Measurements from ENCODE around the gene XRCC6. TPM values are rescaled to one million over a fixed set of nuclear protein-coding genes. Genes with fewer than 3 reads are reported as not detected.

Gene XRCC6
- polyA plus RNA-seq, 3 donors = 58.6 to 286 (median 267) TPM

DNA sequence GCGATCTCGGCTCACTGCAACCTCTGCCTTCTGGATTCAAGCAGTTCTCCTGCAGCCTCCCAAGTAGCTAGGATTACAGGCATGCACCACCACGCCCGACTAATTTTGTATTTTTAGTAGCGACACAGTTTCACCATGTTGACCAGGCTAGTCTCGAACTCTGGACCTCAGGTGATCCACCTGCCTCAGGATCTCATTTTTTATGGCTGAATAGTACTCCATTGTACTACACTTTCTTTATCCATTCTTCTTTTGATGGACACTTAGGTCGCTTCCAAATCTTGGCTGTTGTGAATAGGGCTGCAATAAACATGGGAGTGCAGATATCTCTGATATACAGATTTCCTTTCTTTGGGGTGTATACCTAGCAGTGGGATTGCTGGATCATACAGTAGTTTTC is 20.8 kb downstream of the XRCC6 start:
- Histone ChIP-seq H3K27ac (ENCODE audit: low read depth in 1 of 2, low read length in 2 of 2) (no peak overlapping the region), H3K4me3 (replicated peaks in 1 of 3; ENCODE audit: low read depth in 2 of 3, low read length in 3 of 3) (no peak overlapping the region), H4K20me1 (ENCODE audit: insufficient read depth, low read length) (peaks cover 34% of the 10 kb centered on the region), H3K27me3 (ENCODE audit: control insufficient read depth in 2 of 2, insufficient read depth in 2 of 2, low read length in 2 of 2) (no peaks in the 10 kb centered on the region), H2AFZ (ENCODE audit: insufficient read depth, low read depth, low read length, poor library complexity, severe bottlenecking) (no peak overlapping the region), H3K79me2 (ENCODE audit: insufficient read depth, low read length) (peaks cover 26% of the 10 kb centered on the region), H3K4me2 (replicated peaks; ENCODE audit: extremely low read depth, low read length, poor library complexity, severe bottlenecking) (no peak overlapping the region), H3K9ac (ENCODE audit: insufficient read depth, low read length, poor library complexity, severe bottlenecking) (no peak overlapping the region), H3K9me3 (replicated peaks in 1 of 2; ENCODE audit: control insufficient read depth in 1 of 2, insufficient read depth in 1 of 2, low read length in 2 of 2) (no peaks in the 10 kb centered on the region), H3K4me1 (ENCODE audit: control insufficient read depth in 1 of 2, insufficient read depth in 2 of 2, low read length in 2 of 2) (no peaks in the 10 kb centered on the region), H3K36me3 (replicated peaks in 1 of 2; ENCODE audit: control insufficient read depth in 1 of 2, insufficient read depth in 2 of 2, low read length in 2 of 2) (peaks cover 74 to 98% of the 10 kb centered on the region in 2 donors)
- intact Hi-C loops (cut with micrococcal nuclease) = no loop called here
- no peak for DNase-seq
- Mint-ChIP-seq H3K36me3 (peaks cover 61 to 91% of the 10 kb centered on the region in 2 donors), H3K4me3 (no peak overlapping the region), H3K27ac (peak overlapping the region in 1 of 7 donors; percentile 23), H3K9me3 (no peaks in the 10 kb centered on the region), H3K27me3 (ENCODE audit: low read depth in 3 of 3) (peaks cover 0 to 3% (median 0%) of the 10 kb centered on the region in 3 donors), H3K4me1 (no peaks in the 10 kb centered on the region)
- WGBS (ENCODE audit: insufficient coverage) = 98% methylated on average over 5 of the region's 7 CpGs
- TF ChIP-seq, protein P1, sequence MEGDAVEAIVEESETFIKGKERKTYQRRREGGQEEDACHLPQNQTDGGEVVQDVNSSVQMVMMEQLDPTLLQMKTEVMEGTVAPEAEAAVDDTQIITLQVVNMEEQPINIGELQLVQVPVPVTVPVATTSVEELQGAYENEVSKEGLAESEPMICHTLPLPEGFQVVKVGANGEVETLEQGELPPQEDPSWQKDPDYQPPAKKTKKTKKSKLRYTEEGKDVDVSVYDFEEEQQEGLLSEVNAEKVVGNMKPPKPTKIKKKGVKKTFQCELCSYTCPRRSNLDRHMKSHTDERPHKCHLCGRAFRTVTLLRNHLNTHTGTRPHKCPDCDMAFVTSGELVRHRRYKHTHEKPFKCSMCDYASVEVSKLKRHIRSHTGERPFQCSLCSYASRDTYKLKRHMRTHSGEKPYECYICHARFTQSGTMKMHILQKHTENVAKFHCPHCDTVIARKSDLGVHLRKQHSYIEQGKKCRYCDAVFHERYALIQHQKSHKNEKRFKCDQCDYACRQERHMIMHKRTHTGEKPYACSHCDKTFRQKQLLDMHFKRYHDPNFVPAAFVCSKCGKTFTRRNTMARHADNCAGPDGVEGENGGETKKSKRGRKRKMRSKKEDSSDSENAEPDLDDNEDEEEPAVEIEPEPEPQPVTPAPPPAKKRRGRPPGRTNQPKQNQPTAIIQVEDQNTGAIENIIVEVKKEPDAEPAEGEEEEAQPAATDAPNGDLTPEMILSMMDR (IDR thresholded peaks at IDR 0.05) = no peak

GRCh38 chr22:41642331-41643110 is 21.4 kb downstream of the XRCC6 start:
- WGBS (ENCODE audit: insufficient coverage) = 100% methylated on average over 2 of the region's 6 CpGs
- H3K9ac ChIP-seq (ENCODE audit: insufficient read depth, low read length, poor library complexity, severe bottlenecking) = no peak overlapping the region
- DNase-seq = no peak
- TF ChIP-seq, protein P1 (IDR thresholded peaks at IDR 0.05) = no peak
- peaks cover 34% of the 10 kb centered on the region for H4K20me1 ChIP-seq (ENCODE audit: insufficient read depth, low read length)
- Mint-ChIP-seq H3K9me3 (no peaks in the 10 kb centered on the region), H3K36me3 (peaks cover 58 to 91% of the 10 kb centered on the region in 2 donors), H3K27me3 (ENCODE audit: low read depth in 3 of 3) (peaks cover 0 to 3% (median 0%) of the 10 kb centered on the region in 3 donors), H3K4me3 (no peak overlapping the region), H3K27ac (peak overlapping the region in 2 of 7 donors; percentile 54 to 63), H3K4me1 (no peaks in the 10 kb centered on the region)
- no peak overlapping the region for H3K27ac ChIP-seq (ENCODE audit: low read depth in 1 of 2, low read length in 2 of 2)
- intact Hi-C loops (cut with micrococcal nuclease) = no loop called here
- H3K79me2 ChIP-seq (ENCODE audit: insufficient read depth, low read length) = peaks cover 26% of the 10 kb centered on the region
- peaks cover 73 to 98% of the 10 kb centered on the region in 2 donors for H3K36me3 ChIP-seq (replicated peaks in 1 of 2; ENCODE audit: control insufficient read depth in 1 of 2, insufficient read depth in 2 of 2, low read length in 2 of 2)
- no peaks in the 10 kb centered on the region for H3K4me1 ChIP-seq (ENCODE audit: control insufficient read depth in 1 of 2, insufficient read depth in 2 of 2, low read length in 2 of 2)
- H3K4me3 ChIP-seq (replicated peaks in 1 of 3; ENCODE audit: low read depth in 2 of 3, low read length in 3 of 3) = no peak overlapping the region
- no peaks in the 10 kb centered on the region for H3K9me3 ChIP-seq (replicated peaks in 1 of 2; ENCODE audit: control insufficient read depth in 1 of 2, insufficient read depth in 1 of 2, low read length in 2 of 2)
- no peak overlapping the region for H3K4me2 ChIP-seq (replicated peaks; ENCODE audit: extremely low read depth, low read length, poor library complexity, severe bottlenecking)
- no peaks in the 10 kb centered on the region for H3K27me3 ChIP-seq (ENCODE audit: control insufficient read depth in 2 of 2, insufficient read depth in 2 of 2, low read length in 2 of 2)
- no peak overlapping the region for H2AFZ ChIP-seq (ENCODE audit: insufficient read depth, low read depth, low read length, poor library complexity, severe bottlenecking)
